HG03064 (cell line): ENCODE results near the gene BSN.

Experiments used
- ATAC-seq: cut with Tn5 transposase; IDR thresholded peaks from one replicate; pipeline ENCODE4 v1.9.1; 2021; ENCODE audit warnings: low read depth; ENCODE audit not compliant: unreplicated experiment

Gene BSN

DNA sequence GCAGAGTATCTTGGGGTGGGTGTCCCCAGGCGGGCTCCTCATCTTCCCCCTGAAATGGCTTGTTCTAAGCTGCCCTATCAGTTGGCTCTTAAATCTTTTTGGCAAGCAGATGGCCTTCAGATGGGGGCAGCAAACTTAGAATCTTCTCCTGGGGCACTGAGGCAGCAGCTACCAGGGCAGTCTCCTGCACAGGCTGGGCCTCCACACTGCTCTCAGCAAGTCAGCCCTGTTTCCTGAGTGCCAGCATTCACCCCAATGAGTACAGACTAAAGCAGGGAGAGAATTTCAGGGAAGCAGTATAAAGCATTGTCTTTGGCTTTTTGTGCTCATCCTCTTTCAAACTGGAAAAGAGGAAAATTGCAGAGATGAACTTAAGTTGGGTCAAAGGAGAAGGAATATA, 68.8 kb downstream of the BSN start:
- no peak for ATAC-seq

DNA sequence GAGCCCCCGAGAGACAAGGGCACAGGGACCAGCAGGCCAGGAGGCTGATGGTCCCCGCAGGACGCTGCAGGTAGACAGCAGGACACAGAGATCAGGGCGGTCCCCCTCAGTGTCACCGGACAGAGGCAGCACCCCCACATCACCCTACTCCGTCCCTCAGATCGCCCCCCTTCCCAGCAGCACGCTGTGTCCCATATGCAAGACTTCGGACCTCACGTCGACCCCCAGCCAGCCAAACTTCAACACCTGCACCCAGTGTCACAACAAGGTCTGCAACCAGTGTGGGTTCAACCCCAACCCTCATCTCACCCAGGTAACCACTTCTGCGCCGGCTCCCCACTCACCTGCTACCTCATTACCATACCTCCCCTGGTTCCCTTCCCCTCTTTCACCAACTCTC, 70.8 kb downstream of the BSN start:
- no peak for ATAC-seq

DNA sequence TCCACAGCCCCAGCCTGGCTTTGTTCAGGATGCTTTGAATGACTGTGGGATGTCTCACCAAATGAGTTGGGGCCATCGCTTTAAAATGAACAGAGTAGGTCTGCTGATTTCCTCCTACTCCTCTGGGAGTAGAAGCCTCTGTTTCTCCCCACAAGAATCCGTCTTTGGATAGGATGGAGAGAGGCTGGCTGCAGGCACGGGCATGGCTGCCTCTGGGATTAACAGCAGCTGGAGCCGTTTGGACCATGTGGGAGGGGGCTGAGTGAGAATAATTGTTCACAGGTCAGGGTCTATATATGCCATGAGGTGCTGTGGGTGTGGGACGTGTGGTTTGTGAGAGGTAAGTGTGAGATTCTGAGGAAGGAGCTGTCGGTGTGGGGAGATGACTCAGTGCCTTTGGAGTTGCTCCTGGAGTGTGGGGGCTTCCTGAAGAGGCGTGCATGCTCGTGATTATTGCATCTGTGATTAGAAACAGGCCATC, 71.9 kb downstream of the BSN start:
- no peak for ATAC-seq

GRCh38 chr3:49626796-49627195, 72.5 kb downstream of the BSN start:
- no peak for ATAC-seq

GRCh38 chr3:49627634-49628033, 73.4 kb downstream of the BSN start:
- no peak for ATAC-seq

GRCh38 chr3:49628249-49628648, 74.0 kb downstream of the BSN start:
- no peak for ATAC-seq

GRCh38 chr3:49629451-49629850, 75.2 kb downstream of the BSN start:
- no peak for ATAC-seq

DNA sequence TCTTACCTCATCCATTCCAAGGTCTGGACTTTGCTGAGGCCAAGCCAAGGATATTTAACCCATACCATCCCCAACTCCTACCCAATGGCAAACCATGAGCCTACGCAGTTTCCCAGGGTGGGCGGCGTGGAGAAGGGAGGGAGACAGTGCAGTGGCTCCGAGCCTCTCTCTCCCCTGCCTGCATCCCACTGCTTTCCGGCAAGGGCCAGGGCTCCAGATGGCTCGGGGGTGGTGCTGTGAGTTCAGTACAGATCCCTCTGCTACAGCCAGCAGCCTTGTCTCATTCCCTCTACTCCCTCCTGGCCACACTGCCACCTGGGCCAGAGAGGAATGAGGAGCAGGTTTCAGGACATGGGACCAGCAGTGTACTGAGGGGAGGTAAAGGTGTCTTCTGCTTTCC, 75.6 kb downstream of the BSN start:
- ATAC-seq, result no peak

- no peak for ATAC-seq
Observed at GRCh38 chr3:49630784-49631183, 76.5 kb downstream of the BSN start.

DNA sequence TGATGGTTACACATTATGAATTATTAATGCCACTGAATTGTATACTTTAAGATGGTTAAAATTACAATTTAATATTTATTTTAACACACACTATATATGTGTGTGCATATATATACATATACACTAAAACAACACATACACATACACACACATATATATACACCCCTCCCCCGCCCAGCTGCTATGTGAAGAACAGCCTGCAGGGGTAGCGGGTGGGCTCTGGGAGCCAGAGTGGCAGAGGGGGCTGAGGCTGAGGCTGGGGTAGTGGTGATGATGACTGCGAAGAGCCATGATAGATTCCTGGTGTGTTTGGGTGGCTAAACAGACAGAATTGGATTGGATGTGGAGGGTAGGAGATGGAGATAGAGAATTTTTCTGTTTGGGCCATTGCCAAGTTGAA, 80.5 kb downstream of the BSN start:
- ATAC-seq, result no peak

DNA sequence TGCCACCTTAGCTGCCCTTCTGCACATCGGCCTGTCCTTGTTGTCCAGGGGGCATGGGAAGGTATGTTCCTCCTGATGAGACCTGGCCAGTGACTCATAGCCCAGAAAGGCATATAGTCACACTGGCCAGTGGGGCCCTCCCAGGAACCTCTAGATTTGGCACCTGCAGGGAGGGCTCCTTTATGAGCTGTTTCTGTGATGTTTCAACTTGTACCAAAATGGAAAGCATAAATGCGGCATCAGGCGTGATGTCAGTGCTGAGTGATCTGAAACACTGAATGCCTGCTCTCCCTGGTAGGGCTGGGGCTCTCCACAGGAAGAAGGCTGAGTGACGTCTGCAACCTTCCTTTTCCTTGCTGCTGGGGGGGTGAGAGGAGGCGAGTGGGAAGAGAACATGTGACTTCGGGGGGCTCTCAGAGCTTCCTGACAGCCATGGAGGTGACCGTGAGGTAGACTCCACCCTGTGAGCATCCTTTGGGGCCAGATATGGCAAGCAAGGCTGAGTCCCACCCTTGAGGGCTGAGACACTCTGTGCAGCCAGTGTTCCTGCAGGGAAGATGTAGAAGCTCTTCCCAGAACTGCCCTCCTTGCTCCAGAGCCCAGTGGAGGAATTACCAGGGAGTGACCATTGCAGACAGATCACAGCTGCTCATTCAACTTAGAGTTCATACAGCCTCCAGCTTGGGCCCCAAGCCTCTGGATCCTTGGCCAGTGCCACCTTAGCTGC, 82.8 kb downstream of the BSN start:
- no peak for ATAC-seq

DNA sequence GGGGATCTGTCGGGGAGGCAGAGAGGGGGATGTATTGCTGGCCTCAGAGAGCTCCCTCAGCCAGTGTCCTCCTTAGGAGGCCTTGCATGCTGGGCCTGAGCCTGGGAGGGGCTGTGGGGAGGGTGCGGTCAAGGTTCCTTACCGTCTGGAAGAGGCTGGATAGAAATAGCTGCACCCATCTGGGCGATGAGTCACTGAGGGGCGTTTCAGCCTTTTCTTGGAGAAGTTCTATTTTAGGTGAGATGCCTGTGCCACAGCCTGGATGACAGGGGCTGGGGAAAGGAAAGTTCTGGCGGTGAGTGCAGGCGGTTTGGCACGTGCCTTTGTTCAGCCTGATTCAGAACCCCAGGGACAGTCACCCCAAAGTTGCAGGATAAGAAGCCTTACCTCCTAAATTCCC, 84.2 kb downstream of the BSN start:
- ATAC-seq, result no peak

DNA sequence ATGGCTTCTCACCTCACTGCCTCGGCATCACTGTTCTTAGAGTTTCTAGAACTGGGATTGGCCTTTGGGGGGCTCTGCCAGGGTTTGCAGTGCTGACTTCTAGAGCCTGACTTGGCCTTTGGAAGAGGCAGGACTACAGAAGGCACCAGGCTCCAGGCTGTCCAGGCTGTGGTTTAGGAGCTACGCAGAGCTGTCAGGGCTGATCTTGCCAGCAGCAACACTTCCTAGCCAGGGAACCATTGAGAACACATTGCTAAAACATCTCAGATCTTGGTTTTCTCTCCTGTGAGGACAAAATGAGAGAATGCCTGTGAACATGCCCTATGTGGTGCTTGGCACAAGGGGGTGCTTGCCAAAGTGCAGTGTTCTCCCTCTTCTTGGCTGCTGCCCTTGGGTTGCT, 85.3 kb downstream of the BSN start:
- no peak for ATAC-seq

DNA sequence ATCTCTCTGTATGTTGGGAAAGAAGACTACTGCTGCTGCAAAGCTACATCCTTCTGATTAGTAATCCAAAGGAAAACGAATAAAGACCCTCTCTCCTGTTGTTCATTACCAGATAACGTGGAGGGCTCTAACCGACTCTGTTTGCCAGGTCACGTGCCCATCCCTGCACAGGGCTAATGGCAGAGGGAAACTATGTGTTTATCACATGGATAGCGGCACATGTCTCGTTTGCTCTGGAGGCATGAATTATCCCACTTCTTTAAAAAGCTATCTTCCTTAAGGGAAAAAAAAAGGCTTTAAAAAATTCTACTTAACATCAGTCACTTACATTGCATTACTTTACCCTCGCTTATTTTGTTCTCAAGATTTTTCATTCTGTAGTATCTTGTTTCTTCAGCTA, 87.0 kb downstream of the BSN start:
- no peak for ATAC-seq

- ATAC-seq, result no peak
Observed at GRCh38 chr3:49641921-49642707, 87.8 kb downstream of the BSN start.

GRCh38 chr3:49642708-49643145, 88.5 kb downstream of the BSN start:
- ATAC-seq, result no peak

GRCh38 chr3:49644684-49645083, 90.4 kb downstream of the BSN start:
- no peak for ATAC-seq

DNA sequence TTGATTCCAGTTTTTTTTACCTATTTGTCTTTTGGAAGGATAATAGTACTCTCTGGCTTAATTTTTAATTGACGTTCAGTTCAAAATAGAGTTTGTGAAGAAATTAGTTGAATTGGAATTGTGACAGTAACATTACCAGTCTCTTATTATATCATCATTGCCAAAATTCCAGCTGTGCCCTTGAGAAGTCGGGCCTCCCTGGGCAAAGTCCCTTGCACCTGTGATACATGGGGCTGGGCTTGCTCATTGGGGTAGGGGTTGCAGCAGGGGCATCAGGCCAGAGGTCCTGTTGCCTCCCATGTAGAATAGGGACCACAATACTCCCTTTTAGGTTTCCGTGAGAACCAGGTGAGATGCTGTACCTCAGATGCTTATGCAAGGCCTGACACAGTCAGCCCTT, 92.0 kb downstream of the BSN start:
- no peak for ATAC-seq

DNA sequence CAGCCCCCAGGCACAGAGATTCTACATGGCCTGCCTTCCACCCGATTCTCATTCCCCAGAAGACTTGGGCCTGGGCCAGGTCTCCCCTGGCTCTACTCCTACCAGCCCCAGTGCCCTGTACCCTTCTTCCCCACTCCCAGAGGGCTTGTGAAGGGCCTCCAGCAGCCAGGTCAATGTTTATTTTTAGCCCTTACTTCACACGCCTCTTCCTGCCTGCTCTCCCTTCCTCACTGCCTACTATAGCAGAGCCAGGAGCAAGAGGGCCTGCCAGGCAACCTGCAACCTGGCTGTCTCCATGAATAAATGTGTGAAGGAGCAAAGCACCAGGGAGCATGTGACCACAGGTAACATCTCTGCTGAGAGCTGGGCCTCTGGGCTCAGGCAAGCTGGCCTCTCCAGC, 93.5 kb downstream of the BSN start:
- ATAC-seq, result no peak

GRCh38 chr3:49648354-49649019, 94.2 kb downstream of the BSN start:
- ATAC-seq, result no peak

- ATAC-seq, result no peak
Observed at GRCh38 chr3:49649576-49649975, 95.3 kb downstream of the BSN start.
